SK-N-SH treated with all-trans-retinoic acid at 6 μM for 48 hours (cell line): Measurements from ENCODE around the gene XBP1.
"Not testable (repeated sequence)": the region's sequence is repeated elsewhere in the genome, so short reads cannot be mapped to it uniquely, and the experiment has no call there.

ENCODE experiments used
- ARNTL ChIP-seq: fragments of 450-650 bp; formaldehyde crosslinking; IDR thresholded peaks from 2 replicates; pipeline ENCODE4 v1.5.0; 2020; ENCODE audit warnings: low read depth, mild to moderate bottlenecking, moderate library complexity, borderline replicate concordance
- CREB5 ChIP-seq: fragments of 250-450 bp; sonication (Bioruptor Pico); IDR thresholded peaks from 2 replicates; pipeline ENCODE4 v1.5.1; 2020; ENCODE audit warnings: low read depth, mild to moderate bottlenecking, moderate library complexity
- GLIS3 ChIP-seq: fragments of 250-450 bp; sonication (Bioruptor Pico); IDR thresholded peaks from 2 replicates; pipeline ENCODE4 v1.5.0; 2020; ENCODE audit warnings: mild to moderate bottlenecking, moderate library complexity
- ISL1 ChIP-seq: fragments of 250-450 bp; sonication (Bioruptor Pico); IDR thresholded peaks from 2 replicates; pipeline ENCODE4 v2.1.2; 2022; ENCODE audit warnings: mild to moderate bottlenecking, moderate library complexity
- OSR1 ChIP-seq: fragments of 250-450 bp; sonication (Bioruptor Pico); IDR thresholded peaks from 2 replicates; pipeline ENCODE4 v1.8.0; 2022; ENCODE audit warnings: moderate library complexity, mild to moderate bottlenecking, inconsistent platforms
- PATZ1 ChIP-seq: fragments of 250-450 bp; sonication (Bioruptor Pico); IDR thresholded peaks from 2 replicates; pipeline ENCODE4 v1.8.0; 2020; ENCODE audit warnings: mild to moderate bottlenecking, moderate library complexity, borderline replicate concordance
- RARB ChIP-seq: fragments of 250-450 bp; sonication (Bioruptor Pico); IDR thresholded peaks from 2 replicates; pipeline ENCODE4 v1.8.0; 2021; ENCODE audit warnings: mild to moderate bottlenecking, moderate library complexity
- SNAI2 ChIP-seq: fragments of 250-450 bp; sonication (Bioruptor Pico); IDR thresholded peaks from 2 replicates; pipeline ENCODE4 v1.5.0; 2020; ENCODE audit warnings: mild to moderate bottlenecking, moderate library complexity
- TSHZ2 ChIP-seq: fragments of 250-450 bp; sonication (Bioruptor Pico); IDR thresholded peaks from 2 replicates; pipeline ENCODE4 v1.5.0; 2020; ENCODE audit warnings: mild to moderate bottlenecking, moderate library complexity
- ZC3H10 ChIP-seq: fragments of 250-450 bp; sonication (Bioruptor Pico); IDR thresholded peaks from 2 replicates; pipeline ENCODE4 v1.5.1; 2021; ENCODE audit warnings: mild to moderate bottlenecking, moderate library complexity
- ZFP30 ChIP-seq: fragments of 450-650 bp; formaldehyde crosslinking; IDR thresholded peaks from 2 replicates; pipeline ENCODE4 v1.5.0; 2022; ENCODE audit warnings: mild to moderate bottlenecking, moderate library complexity

GRCh38 chr22:28805426-28805825 is 5.1 kb upstream of the XBP1 start:
- TF ChIP-seq ZC3H10 (CRISPR knock-in tag); ARNTL (CRISPR knock-in tag); RARB (CRISPR knock-in tag); CREB5; OSR1 (CRISPR knock-in tag); TSHZ2; ISL1 (CRISPR knock-in tag); GLIS3; SNAI2 (CRISPR knock-in tag); PATZ1 (CRISPR knock-in tag); ZFP30: not testable (repeated sequence)
